SKM-1 (cell line): ENCODE data around the gene MOV10L1.
A peak's percentile ranks its signal among the peaks of the same experiment; 100 is the strongest.
"Not testable (repeated sequence)": the region's sequence is repeated elsewhere in the genome, so short reads cannot be mapped to it uniquely, and the experiment has no call there.

Experiments used
- DNase-seq: peaks from one replicate; lab custom pipeline; 2025; ENCODE audit not compliant: unreplicated experiment; lab: John Stamatoyannopoulos, UW

The MOV10L1 gene

GRCh38 chr22:50076646-50077535, 12.9 kb upstream of the MOV10L1 start:
- no peak for DNase-seq

DNA sequence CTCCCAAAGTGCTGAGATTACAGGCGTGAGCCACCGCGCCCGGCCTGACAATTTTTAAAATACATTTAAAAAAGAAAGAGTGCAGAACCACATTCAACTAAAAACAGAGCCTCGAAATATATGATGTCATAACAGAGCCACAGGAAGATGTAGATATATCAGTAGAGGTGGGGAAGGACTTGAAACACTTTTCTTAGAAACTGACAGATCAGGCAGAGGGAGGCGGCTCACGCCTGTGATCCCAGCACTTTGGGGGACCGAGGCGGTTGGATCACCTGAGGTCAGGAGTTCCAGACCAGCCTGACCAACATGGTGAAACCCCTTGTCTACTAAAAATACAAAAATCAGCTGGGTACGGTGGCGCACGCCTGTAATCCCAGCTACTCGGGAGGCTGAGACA, 11.6 kb upstream of the MOV10L1 start:
- DNase-seq = no peak

- no peak for DNase-seq
Observed at GRCh38 chr22:50078761-50079160, 11.0 kb upstream of the MOV10L1 start.

DNA sequence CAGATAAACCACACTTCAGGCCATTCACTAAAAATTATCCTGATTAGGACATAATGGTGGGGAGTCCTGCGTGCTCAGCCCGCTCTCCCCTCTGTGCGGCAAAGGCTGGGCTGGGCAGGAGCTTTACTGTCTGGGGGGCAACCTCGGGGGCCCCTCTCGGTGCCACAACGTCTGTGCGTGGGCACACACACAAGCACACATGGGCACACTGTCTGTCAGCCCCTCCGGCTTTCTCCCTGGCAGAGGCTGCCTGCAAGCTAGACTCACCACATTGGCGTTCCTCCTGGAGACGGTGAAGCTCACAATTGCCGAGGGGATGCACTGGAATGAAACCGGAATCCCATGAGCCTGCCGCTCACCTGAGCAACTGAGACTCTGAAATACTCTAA, 9.7 kb upstream of the MOV10L1 start:
- DNase-seq = no peak

DNA sequence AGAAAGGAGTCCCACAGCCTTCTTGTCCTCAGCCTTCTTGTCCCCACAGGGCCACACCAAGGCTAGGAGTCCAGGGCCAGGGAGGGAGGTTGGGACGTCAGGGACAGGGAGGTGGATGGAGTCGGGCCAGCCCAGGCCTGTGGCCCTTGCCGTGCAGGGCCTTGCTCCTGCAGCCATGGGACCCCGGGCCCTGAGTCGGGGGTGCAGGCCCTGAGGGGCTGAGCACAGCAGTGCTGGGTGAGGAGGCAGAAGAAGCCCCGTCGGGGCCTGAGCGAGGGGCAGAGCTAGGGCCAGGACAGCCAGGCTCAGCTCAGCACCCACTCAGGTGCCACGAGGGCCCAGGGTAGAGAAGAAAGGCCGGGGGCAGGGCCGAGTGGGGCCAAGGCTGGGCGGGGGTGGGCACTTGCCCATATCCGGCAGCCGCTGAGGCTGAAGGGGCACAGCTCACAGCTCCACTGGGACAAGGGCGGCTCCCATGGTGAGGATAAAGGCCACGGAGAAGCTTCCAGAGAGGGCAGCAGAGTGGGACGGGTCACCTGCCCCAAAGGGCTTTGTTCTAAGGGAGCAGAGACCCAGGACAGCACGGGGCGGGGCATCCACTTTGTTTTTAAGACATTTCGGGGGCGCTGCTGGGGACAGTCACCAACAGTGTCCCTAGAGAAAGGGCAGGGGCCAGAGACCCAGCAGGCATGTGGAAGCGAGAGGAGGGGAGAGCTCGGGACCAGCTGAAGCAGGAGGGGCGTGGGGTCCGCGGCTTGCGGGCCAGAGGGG, 8.2 kb upstream of the MOV10L1 start:
- no peak for DNase-seq

DNA sequence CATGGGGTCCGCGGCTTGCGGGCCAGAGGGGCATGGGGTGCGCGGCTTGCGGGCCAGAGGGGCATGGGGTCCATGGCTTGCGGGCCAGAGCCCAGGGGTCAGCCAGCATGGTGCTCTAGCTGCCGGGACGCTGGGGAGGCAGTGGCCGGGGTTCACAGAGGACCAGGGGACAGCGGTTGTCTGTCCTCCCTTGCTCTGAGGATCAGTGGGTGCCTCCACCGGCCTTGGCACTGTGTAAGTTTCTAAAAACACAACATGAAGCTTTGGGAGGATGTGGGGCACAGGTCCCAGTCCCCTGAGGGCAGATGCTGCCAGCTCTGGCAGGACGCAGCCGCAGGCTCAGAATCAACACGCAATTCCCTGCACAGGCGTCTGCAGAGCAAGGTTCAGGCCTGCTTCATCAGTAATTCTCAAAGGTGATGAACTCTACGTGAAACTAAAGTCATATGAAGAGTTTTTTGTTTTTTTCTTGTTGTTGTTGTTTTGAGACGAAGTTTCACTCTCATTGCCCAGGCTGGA, 7.5 kb upstream of the MOV10L1 start:
- DNase-seq = no peak

- DNase-seq = no peak
Observed at GRCh38 chr22:50082961-50083461, 6.8 kb upstream of the MOV10L1 start.

GRCh38 chr22:50083462-50084079, 6.2 kb upstream of the MOV10L1 start:
- no peak for DNase-seq

GRCh38 chr22:50084080-50084477, 5.7 kb upstream of the MOV10L1 start:
- DNase-seq = no peak

DNA sequence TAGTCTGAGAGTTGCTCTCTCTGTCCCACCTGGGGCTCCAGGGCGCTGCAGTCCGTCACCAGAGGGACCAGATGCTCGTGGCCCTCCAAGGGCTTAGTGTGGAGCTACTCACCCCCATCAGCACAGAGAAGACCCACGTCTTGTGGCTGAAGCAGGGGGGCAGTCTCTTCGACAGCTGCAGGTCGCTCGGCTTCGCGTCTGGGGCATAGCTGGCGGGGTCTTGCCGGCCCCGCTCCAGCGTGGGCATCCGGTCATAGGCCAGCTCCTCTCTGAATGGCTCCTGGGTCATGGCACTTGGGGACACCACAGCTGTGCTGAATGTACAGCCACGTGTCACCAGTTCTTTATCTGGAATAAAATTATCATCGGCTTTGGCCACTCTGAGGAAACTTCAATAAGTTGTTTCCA, 5.2 kb upstream of the MOV10L1 start:
- DNase-seq = no peak

DNA sequence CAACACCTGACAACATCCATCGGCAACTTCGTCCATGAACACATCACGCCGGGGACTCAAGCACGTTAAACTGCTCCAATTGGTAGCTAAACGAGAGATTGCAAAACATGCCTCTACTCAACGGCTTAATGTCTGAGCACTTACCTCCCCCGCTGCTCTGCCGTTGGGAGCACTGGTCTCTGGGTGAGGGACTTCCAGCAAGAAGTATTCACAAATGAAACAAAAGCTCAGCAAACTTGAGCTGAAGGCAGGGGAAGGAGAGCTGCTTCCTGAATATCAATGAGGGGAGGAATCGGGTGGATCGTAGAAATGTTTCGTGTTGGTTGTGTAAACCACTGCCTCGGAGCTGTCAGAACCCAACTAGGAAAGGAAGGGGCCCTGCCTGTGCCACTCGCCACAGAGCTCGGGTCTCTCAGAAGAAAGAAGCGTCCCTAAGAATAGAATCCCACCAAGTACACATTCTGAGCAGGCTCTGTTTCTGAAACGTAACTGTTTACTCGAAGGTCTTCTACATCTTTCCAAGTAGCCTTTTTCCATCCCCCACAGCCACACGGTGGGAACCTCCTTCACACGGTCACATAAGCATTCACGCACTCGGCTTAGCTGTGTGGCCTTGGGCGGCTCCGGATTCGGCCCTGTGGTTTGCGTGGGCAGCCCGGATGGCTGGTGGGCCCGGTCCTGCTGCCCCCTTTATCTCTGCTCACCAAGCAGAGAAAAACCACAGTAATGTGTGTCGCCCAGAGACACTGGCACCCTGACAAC, 4.4 kb upstream of the MOV10L1 start, which contains the start of gene MLC1:
Gene MLC1 (minus strand): TSS at position 216 of the 762 bp plus-strand sequence. CDS start 524 bp downstream, outside the sequence.
- peak; percentile 65 for DNase-seq

DNA sequence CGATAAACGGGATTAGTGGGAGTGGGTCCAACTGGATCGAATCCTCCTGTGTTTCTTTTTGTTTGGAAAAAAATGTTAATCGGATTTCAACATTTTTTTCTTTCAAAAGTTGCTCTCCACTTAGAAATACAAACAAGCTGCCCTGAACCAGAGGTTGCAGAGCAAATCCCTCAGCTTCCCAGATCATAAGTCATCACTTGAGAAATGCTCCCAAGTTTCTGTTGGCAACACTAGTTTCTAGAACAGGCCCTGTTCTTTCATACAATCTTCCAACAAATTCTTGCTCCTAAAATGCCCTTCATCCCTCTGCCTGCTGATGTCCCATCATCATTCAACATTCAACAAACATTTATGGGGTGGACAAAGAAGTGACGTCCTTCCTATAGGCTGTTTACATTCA, 3.3 kb upstream of the MOV10L1 start:
- DNase-seq = no peak

- not testable (repeated sequence) for DNase-seq
Observed at GRCh38 chr22:50086975-50087374, 2.8 kb upstream of the MOV10L1 start.

DNA sequence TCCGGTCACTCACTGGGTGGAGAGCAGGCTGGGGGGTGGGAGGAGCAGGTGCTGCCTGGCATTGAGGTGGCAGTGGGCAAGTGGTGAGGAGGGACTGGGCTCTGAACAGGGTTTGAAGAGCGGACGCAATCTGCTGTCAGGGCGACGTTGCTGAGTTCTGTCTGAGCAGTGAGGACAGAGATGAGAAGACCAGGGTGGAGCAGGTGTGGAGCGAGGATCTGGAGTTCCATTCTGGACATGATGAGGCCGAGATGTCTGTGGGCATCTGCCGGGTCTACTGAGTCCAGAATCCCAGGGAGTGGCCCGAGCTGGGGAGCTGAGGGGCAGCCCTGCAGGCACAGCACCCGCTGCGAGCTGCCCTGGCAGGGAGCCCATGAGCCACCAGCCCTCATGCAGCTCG, 2.2 kb upstream of the MOV10L1 start:
- DNase-seq = no peak

DNA sequence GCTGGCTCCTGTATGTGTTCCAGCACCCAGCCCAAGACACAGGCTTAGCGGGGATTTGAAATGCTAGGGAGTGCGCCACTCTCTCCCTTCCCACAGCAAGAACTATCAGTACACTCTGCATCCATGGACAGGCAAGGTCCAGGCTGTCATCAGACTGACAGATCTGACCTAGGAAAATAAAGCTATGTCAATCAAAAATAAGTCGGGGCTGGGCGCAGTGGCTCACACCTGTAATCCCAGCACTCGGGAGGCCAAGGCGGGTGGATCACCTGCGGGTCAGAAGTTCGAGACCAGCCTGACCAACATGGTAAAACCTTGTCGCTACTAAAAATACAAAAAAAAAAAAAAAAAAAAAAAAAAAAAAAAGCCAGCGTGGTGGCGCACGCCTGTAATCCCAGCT, 1.7 kb upstream of the MOV10L1 start:
- no peak for DNase-seq

DNA sequence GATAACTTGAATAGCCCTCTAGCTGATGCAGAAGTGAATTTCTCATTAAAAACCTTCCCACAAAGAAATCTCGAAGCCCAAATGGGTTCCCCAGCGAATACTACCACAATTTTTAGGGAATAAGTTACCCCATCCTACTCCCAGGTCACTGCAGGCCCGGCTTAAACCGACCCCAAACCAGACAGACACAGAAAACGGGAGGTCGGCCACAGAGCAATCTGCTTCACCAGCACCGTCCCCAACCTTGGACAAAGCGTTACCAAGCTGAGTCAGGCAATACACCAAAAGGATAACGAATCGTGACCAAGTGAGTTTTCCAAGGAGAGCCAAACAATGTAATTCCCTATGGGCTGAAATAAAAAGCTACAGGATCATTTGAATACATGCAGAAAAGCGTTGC, 575 bp upstream of the MOV10L1 start:
- DNase-seq = no peak

- no peak for DNase-seq
Observed at GRCh38 chr22:50090412-50090714, 557 bp downstream of the MOV10L1 start.

- DNase-seq = no peak
Observed at GRCh38 chr22:50091092-50091768, 1.4 kb downstream of the MOV10L1 start.

DNA sequence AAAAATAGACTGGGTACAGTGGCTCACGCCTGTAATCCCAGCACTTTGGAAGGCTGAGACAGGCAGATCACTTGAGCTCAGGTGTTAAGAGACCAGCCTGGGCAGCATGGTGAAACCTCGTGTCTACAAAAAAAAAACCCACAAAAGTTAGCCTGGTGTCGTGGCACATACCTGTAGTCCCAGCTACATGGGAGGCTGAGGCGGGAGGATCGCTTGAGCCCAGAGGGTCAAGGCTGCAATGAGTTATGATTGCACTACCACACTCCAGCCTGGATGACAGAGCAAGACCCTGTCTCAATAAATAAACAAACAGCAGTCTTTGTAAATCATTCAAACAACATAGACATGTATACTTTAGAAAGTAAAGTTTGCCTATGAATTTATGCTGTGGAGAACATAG, 2.5 kb downstream of the MOV10L1 start:
- DNase-seq = no peak

DNA sequence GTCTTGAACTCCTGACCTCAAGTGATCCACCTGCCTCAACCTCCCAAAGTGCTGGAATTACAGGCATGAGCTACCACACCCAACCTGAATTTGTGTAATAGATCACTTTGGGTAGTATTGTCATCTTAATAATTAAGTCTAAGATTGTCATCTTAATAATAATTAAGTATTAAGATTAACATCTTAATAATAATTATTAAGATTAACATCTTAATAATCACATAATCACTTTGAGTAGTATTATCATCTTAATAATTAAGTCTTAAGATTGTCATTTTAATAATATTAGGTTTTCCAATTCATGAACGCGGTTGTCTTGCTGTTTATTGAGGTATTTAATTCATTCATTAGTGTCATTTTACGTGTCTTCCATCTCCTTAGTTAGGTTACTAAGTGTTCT, 8.2 kb downstream of the MOV10L1 start:
- no peak for DNase-seq
